Stomach (tissue), 4 donors: ENCODE measurements around the gene CCDC30.

Experiments used
- EP300 ChIP-seq: sonication (generic); formaldehyde crosslinking; IDR thresholded peaks from one replicate; pipeline ENCODE4 v1.6.1; 2017; ENCODE audit warnings: antibody characterized with exemption
- TF ChIP-seq, protein P1 (sequence below), 7 experiments: fragments of 450-650 bp in 4 of 7; fragments of 200-600 bp in 3 of 7; sonication (generic) in 3 of 7; IDR thresholded peaks; one replicate each; pipeline ENCODE4 v1.5.1; 2016 to 2019; ENCODE audit warnings: antibody characterized with exemption in 7 of 7, control low read depth in 2 of 7, mild to moderate bottlenecking in 1 of 7

- TF ChIP-seq, protein P1, sequence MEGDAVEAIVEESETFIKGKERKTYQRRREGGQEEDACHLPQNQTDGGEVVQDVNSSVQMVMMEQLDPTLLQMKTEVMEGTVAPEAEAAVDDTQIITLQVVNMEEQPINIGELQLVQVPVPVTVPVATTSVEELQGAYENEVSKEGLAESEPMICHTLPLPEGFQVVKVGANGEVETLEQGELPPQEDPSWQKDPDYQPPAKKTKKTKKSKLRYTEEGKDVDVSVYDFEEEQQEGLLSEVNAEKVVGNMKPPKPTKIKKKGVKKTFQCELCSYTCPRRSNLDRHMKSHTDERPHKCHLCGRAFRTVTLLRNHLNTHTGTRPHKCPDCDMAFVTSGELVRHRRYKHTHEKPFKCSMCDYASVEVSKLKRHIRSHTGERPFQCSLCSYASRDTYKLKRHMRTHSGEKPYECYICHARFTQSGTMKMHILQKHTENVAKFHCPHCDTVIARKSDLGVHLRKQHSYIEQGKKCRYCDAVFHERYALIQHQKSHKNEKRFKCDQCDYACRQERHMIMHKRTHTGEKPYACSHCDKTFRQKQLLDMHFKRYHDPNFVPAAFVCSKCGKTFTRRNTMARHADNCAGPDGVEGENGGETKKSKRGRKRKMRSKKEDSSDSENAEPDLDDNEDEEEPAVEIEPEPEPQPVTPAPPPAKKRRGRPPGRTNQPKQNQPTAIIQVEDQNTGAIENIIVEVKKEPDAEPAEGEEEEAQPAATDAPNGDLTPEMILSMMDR (IDR thresholded peaks at IDR 0.05) = no peak
- TF ChIP-seq EP300 = no peak
Measured at GRCh38 chr1:42670425-42670824, 207.3 kb downstream of the CCDC30 start.
